GM19239 (cell line): ENCODE data around the gene KIF23.

ENCODE experiments used
- DNase-seq: peaks from one replicate; pipeline ENCODE4 v3.0.0; 2011; ENCODE audit warnings: low spot score; ENCODE audit not compliant: insufficient read length
- FAIRE-seq: peaks from 2 replicates; lab custom pipeline; 2011; peaks lifted over from hg19 to GRCh38; lab: Jason Lieb, UNC

Gene KIF23

DNA sequence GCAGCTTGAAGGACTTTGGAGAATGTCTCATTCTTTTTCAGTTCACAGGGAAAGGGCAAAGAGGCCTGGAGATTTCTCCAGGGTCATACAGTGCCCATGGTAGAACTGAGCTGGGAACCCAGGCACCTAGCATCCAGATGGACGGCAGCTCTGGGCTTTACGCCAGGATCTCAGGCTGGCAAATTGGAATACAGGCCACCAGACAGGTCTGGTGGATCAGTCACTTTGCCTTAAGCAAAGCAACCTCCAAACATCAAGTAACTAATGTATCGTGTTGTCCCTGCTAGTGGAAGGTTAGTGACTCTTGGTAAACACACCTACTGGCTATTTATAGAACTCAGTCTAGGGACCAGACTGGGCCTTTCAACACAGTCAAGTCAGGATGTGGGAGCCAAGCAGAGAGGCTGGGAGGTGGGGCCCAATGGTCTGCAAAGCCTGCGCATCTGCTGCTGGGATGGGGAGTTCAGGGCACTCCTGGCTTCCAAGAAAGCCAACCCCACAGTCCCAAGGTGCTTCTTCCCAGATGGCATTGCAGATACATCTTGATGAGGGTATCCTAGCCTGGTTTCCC lies 68.6 kb downstream of the KIF23 start:
- DNase-seq (no peak), FAIRE-seq (no peak)

DNA sequence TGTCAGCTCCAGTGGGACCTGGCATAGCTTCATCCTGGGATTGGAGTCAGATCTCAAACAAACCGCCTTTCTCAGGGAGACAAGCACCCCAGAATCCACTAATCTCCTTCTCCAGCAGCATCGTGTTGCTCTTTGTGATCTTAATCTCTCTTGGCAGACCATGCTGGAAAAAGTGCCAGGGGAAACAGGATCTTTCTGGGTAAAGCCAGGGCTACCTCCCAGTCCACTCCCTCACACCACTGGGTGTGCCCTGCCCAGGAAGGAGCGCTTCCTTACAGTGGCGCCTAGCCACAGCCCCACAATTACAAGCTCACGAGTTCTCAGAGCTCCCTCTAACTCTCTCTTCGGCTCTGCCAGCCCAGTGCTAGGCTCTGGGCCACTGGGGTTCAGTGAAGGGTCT lies 70.7 kb downstream of the KIF23 start:
- DNase-seq (no peak), FAIRE-seq (no peak)

DNA sequence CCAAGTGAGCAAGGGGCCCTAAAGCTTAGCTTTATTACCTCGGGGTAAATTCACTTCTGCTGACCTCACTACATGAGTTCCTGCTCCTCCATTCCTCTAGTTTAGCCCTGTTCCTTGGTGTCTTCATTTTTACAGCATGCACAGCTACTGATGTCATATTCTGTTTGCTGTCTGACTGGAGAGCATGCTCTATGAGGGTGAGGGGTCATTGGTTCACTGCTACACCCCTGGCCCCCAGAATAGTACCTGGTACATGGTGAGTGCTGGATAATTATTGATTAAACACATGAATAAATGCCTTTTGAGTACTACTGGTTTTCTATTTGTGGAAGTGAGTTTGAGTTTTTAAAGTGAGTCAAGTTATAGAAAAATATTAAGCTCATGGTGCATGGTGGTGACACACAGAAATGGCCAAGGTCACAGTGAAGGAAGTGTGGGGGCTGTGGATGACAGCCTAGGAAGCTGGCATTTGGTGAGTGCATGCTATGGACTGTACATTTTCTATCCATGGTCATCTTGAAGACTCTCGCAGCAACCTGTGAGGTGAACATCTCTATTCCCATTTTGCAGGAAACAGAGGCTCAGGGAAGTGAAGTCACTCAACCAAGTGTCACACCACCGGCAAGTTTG lies 72.4 kb downstream of the KIF23 start:
- no peak for FAIRE-seq
- DNase-seq = no peak

DNA sequence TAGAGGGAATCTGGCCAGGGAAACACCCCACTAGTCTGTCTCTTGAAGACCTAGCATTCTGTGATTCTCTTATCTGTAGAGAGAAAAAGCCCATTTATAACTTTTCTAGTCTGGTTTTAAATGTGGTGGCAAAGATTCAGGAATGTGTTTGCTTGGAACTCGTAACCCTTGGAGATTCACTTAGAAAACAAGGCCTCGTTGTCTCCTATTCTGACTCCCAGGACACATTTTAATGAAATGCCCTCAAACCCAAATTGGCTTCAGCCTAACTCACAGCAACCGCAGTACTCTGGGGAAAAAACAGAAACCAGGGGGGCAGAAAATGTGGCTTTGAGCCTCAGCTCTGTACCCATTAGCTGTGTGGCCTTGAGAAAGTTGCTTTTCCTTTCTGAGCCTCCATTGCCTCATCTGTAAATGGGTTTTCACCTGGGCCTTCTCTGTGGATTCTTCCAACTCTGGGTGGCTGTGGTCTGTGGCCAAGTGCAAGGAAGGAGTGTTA lies 75.0 kb downstream of the KIF23 start:
- DNase-seq (no peak), FAIRE-seq (no peak)

DNA sequence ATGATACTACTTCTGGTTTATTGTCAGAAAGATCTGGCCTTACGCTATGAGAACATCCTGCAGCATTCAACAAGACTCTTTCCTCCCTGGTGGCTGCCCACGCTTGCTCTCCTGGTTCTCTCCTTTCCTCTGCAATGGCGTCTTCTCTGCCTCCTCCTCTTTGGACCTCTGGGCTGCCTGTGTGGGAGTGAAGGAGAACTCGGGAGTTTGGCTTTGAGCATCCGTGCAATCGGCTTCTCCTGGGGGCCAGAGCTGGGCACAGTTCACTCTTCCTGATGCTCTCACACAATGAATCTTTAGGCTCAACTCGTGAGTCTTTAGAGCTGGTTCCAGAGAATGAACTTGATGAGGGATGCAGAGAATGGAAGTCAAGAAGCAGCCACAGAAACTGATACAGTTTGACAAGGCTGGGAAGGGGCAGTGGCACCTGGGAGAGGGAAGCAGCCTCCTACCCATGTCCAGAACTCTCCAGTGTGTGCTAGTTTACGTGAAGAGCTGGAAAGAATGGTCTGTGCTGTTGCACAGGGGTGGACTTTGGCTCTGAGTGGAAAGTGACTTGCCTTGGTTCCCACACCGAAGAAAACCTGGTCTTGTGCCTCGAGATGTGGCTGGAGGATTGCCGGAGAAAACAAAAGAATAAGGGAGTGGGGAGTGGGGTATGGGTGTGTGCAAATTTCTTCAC lies 76.3 kb downstream of the KIF23 start:
- DNase-seq (no peak), FAIRE-seq (no peak)

DNA sequence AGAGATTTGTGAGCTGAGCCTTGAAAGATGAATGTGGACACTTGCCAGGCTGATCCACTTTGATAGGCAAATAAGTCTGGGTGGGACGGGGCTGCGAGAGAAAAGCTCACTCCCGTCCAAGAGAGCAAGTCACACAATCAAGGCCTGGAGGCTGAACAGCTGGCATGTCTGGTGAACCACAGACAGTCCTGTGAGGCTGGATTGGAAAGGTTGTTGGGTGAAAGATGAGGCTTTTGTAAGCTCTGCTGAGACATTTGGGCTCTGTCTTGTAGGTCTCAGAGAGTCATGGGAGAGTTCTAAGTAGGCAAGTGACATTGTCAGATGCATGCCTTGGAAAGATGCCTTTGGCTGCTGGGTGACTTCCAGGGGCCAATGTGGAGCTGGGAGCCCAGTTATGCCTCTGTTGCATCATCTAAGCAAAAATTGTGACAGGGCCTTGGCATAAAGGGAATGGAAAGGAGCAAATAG lies 76.9 kb downstream of the KIF23 start:
- DNase-seq (no peak), FAIRE-seq (no peak)

DNA sequence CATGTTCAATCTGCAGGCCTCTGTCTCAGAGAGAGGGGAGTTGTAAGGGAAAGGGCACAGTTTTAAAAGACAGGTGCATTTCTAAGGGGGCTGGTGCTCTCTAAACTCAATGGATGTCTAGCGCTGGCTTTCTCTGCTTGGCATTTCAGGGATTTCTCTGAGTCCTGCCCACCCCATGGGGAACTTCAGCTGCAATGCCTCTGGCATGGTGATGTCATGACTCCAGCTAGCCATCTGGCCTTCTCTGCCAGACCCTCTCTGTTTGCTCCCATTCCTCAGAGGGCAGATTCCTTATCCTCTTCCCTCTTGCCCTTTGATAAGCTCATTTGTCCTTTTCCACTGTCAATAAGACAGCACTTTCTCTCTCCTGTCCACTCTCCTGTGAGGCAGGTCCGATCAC lies 79.3 kb downstream of the KIF23 start:
- FAIRE-seq (no peak), DNase-seq (no peak)

DNA sequence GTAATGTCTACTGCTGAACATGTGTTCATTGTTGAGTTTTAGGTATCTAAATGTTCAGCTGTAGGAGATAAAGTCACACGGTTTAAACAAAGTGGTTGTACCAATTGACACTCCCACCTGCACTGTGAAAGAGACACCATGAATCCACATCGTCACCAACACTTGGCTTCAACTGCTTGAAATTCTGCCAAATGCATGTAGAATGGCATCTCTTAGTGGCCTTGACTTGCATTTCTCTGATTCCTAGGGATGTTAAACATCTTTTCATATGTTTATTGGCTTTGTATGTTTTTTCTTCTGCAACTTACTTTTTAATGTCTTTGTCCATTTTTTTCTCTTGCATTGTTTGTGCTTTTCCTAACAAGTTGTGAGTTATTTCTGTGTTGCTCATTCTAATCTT lies 81.9 kb downstream of the KIF23 start:
- DNase-seq = no peak
- FAIRE-seq = no peak

DNA sequence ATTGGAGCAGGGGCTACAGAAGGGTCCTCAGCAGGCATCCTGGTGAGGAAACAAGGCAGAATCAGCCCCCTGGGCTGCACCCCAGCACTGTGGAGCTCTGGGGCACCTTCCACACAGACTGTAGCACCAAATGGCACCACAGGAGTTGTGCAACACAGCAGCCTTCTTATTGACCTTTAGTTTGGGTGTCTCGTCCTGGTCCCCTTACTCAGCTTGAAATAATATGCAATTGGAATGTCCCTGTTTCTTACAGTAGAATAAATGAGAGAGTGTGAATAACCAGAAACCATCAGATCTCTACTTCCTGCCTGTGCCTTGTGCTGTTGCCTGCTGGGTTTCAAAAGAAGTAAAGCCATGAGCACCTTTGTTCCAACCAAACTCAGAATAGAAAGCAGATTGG lies 82.9 kb downstream of the KIF23 start:
- FAIRE-seq = no peak
- DNase-seq = no peak

DNA sequence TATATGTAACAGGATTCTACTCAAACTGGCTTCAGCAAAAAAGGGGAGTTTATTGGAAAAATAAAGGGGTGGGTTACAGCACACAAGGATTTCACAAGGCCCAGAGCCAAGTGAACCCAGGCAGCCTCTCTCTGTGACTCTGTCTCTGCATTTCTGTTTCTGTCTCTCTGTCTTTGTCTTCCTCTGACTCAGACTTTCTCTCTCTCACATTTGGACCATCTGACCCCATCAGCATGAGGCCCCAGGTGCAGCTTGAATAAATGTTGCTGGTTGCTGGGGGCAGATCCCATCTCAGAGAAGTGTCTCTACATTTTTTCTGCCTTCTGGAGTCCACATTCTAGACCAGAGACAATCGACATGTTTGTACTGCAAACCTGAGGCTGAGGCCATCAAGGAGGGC lies 83.5 kb downstream of the KIF23 start:
- FAIRE-seq = no peak
- DNase-seq = no peak
